Pancreas (tissue), 10 donors: ENCODE measurements around the gene CHID1. TPM values are rescaled to one million over a fixed set of nuclear protein-coding genes. Genes with fewer than 3 reads are reported as not detected.
A peak's percentile ranks its signal among the peaks of the same experiment; 100 is the strongest.

Experiments used
- ATAC-seq, 4 donors: fragments of 200-7000 bp; cut with Tn5 transposase; one replicate each; pipeline versions ENCODE4 v1.8.0 to v1.9.1; 2020; ENCODE audit warnings: mild to moderate bottlenecking in 4 of 4, moderate library complexity in 4 of 4
- DNase-seq, 6 donors: peaks; one replicate each; pipeline ENCODE4 v3.0.0-alpha.2; 2020
- FAIRE-seq: peaks from 2 replicates; lab custom pipeline; 2012; peaks lifted over from hg19 to GRCh38; lab: Jason Lieb, UNC
- H3K27ac ChIP-seq, 4 donors: fragments of 200-600 bp; sonication (generic); 1 replicate in 3 of 4; 2 replicates in 1 of 4; pipeline versions ENCODE4 v1.5.0 to v1.8.0; 2020
- H3K27me3 ChIP-seq, 4 donors: fragments of 200-600 bp; one replicate each; pipeline ENCODE4 v1.8.0; 2021
- H3K36me3 ChIP-seq, 3 donors: fragments of 200-600 bp; sonication (generic) in 1 of 3; one replicate each; pipeline versions ENCODE4 v1.5.0 to v1.8.0; 2020 to 2021
- H3K4me1 ChIP-seq, 3 donors: fragments of 200-600 bp; one replicate each; pipeline ENCODE4 v1.8.0; 2021
- H3K4me3 ChIP-seq, 4 donors: fragments of 200-600 bp; sonication (generic) in 2 of 4; one replicate each; pipeline versions ENCODE4 v1.5.0 to v1.8.0; 2020 to 2021
- H3K9me3 ChIP-seq, 4 donors: fragments of 200-600 bp; one replicate each; pipeline ENCODE4 v1.8.0; 2021
- CTCF ChIP-seq, 4 donors: fragments of 200-600 bp; sonication (generic) in 3 of 4; IDR thresholded peaks; one replicate each; pipeline versions ENCODE4 v1.5.0 to v1.8.0; 2021; ENCODE audit warnings: antibody characterized with exemption in 4 of 4
- WGBS, 2 donors: extraction: QIAGEN DNeasy Blood & Tissue Kit; methylation state at CpG; one replicate each; pipeline ENCODE4 v1.1.7; 2013; 5-methylcytosine and 5-hydroxymethylcytosine counted together
- intact Hi-C, 3 donors: fragments of 100-400 bp; cut with DNase I; formaldehyde crosslinking; loops; one replicate each; pipeline versions ENCODE4 v1.11.1 to v1.14.2; 2022
- polyA plus RNA-seq, 2 donors: library from polyadenylated mRNA; stranded (reverse); fragments of 200-250 nt; gene quantifications; one replicate each; pipeline ENCODE4 v1.2.3, GENCODE V29; 2013
- total RNA-seq, 6 donors: library from RNA; stranded (reverse); fragmentation: NEBNext Ultra II Directional in 4 of 6; extraction: Animal tissue kit (Norgen Biotek cat#: 25700) in 4 of 6; gene quantifications; one replicate each; pipeline versions ENCODE4 v1.2.1 to v1.2.4, GENCODE V29; 2021 to 2023
- donor health status: healthy with polysubstance abuse.
- donor health status: DM: no; HTN: no; CAD: no; lungs with moderate emphysema.
- donor health status: DM: no; HTN: no; CAD: no.
- donor health status: control.
- donor health status: control.
- donor health status: Bipolar disorder and iron deficiency.
- donor health status: DM: yes; HTN: yes; CAD: no.
- donor health status: DM: no; HTN: no; CAD: no.
- donor health status: DM: no; HTN: no; CAD: no.
- donor health status: DM: yes; HTN: yes; CAD: no.

Gene CHID1
- total and polyA plus RNA-seq, 8 donors = 41.7 to 86.0 (median 62.1) TPM

GRCh38 chr11:882596-882995 is 28.0 kb downstream of the CHID1 start:
- no peaks in the 10 kb centered on the region for H3K27me3 ChIP-seq
- no peak for DNase-seq
- intact Hi-C loops = no loop called here
- ATAC-seq = no peak
- no peaks in the 10 kb centered on the region for H3K4me1 ChIP-seq
- no peak for TF ChIP-seq CTCF (IDR thresholded peaks at IDR 0.05)
- H3K9me3 ChIP-seq = no peaks in the 10 kb centered on the region
- no peak for FAIRE-seq
- no peak overlapping the region for H3K27ac ChIP-seq
- H3K4me3 ChIP-seq = no peak overlapping the region
- WGBS, 2 donors = 92 to 95% methylated on average over 13 to 14 of the region's 14 CpGs
- no peaks in the 10 kb centered on the region for H3K36me3 ChIP-seq

GRCh38 chr11:880447-880846 is 30.2 kb downstream of the CHID1 start:
- ATAC-seq (no peak), DNase-seq (no peak), FAIRE-seq (no peak)
- intact Hi-C loops = no loop called here
- WGBS, 2 donors = 83 to 87% methylated on average over 13 to 14 of the region's 14 CpGs
- H3K36me3 ChIP-seq = no peaks in the 10 kb centered on the region
- no peaks in the 10 kb centered on the region for H3K27me3 ChIP-seq
- no peak for TF ChIP-seq CTCF (IDR thresholded peaks at IDR 0.05)
- H3K4me3 ChIP-seq = no peak overlapping the region
- H3K9me3 ChIP-seq = no peaks in the 10 kb centered on the region
- H3K27ac ChIP-seq = no peak overlapping the region
- H3K4me1 ChIP-seq = peaks cover 0 to 4% (median 0%) of the 10 kb centered on the region in 3 donors

- Histone ChIP-seq H3K27ac (no peak overlapping the region), H3K9me3 (no peaks in the 10 kb centered on the region), H3K36me3 (no peaks in the 10 kb centered on the region), H3K4me1 (peaks cover 0 to 4% (median 0%) of the 10 kb centered on the region in 3 donors), H3K27me3 (no peaks in the 10 kb centered on the region), H3K4me3 (no peak overlapping the region)
- 97% methylated on average over 11 of the region's 11 CpGs for WGBS, 2 donors
- no peak for ATAC-seq
- intact Hi-C loops = no loop called here
- DNase-seq = no peak
- no peak for FAIRE-seq
- no peak for TF ChIP-seq CTCF (IDR thresholded peaks at IDR 0.05)
These were observed 33.0 kb downstream of the CHID1 start for GRCh38 chr11:877565-877964.

GRCh38 chr11:876545-876944 is 34.1 kb downstream of the CHID1 start:
- Histone ChIP-seq H3K4me3 (no peak overlapping the region), H3K27me3 (no peaks in the 10 kb centered on the region), H3K27ac (no peak overlapping the region), H3K9me3 (no peaks in the 10 kb centered on the region), H3K36me3 (no peaks in the 10 kb centered on the region), H3K4me1 (peaks cover 0 to 4% (median 0%) of the 10 kb centered on the region in 3 donors)
- ATAC-seq = peak; percentile 92 to 93 (median 92)
- TF ChIP-seq CTCF (IDR thresholded peaks at IDR 0.05) = no peak
- intact Hi-C loops = no loop called here
- FAIRE-seq = no peak
- peak; percentile 72 to 95 (median 81) for DNase-seq
- WGBS, 2 donors = 19 to 27% methylated on average over 12 of the region's 12 CpGs

GRCh38 chr11:875769-876301 is 34.8 kb downstream of the CHID1 start:
- Histone ChIP-seq H3K9me3 (no peaks in the 10 kb centered on the region), H3K4me1 (peaks cover 0 to 4% (median 0%) of the 10 kb centered on the region in 3 donors), H3K27ac (no peak overlapping the region), H3K36me3 (no peaks in the 10 kb centered on the region), H3K27me3 (no peaks in the 10 kb centered on the region), H3K4me3 (no peak overlapping the region)
- TF ChIP-seq CTCF (IDR thresholded peaks at IDR 0.05) = no peak
- ATAC-seq (peak; percentile 25 to 37 (median 34)), DNase-seq (no peak), FAIRE-seq (no peak)
- 65 to 70% methylated on average over 21 of the region's 21 CpGs for WGBS, 2 donors
- intact Hi-C loops = no loop called here
